Measurements from ENCODE around the gene COX6A2.

DNA sequence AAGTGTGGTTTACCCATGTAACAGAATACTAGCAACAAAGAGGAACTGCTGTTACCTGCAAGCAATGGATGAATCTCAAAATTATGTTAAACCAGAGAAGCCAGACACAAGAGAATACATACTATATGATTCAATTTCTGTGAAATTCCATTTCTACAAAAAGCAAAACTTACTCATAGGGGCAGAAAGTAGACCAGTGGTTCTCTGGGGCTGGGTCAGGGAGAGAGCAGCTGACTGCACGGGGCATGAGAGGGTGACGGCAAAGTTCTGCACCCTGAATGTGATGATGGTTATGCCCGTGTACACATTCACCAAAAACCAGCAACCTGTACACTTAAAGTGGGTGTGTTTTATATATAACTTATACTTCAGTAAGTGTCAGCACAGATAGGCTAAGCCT lies 11.4 kb upstream of the COX6A2 start:
- TF ChIP-seq, protein P1, sequence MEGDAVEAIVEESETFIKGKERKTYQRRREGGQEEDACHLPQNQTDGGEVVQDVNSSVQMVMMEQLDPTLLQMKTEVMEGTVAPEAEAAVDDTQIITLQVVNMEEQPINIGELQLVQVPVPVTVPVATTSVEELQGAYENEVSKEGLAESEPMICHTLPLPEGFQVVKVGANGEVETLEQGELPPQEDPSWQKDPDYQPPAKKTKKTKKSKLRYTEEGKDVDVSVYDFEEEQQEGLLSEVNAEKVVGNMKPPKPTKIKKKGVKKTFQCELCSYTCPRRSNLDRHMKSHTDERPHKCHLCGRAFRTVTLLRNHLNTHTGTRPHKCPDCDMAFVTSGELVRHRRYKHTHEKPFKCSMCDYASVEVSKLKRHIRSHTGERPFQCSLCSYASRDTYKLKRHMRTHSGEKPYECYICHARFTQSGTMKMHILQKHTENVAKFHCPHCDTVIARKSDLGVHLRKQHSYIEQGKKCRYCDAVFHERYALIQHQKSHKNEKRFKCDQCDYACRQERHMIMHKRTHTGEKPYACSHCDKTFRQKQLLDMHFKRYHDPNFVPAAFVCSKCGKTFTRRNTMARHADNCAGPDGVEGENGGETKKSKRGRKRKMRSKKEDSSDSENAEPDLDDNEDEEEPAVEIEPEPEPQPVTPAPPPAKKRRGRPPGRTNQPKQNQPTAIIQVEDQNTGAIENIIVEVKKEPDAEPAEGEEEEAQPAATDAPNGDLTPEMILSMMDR (conservative IDR thresholded peaks at IDR 0.05), result no peak
- no peak for TF ChIP-seq ZFX (IDR thresholded peaks at IDR 0.05)
